NCI-H1436 treated with DMSO at 0.1 percent for 48 hours (cell line): ENCODE measurements around the gene FAR2.
"Not testable (repeated sequence)": the region's sequence is repeated elsewhere in the genome, so short reads cannot be mapped to it uniquely, and the experiment has no call there.

Experiments used
- DNase-seq: peaks from one replicate; lab custom pipeline; 2025; lab: John Stamatoyannopoulos, UW

The FAR2 gene

GRCh38 chr12:29234965-29235626 is 86.0 kb downstream of the FAR2 start:
- no peak for DNase-seq

- no peak for DNase-seq
These were observed 89.8 kb downstream of the FAR2 start for GRCh38 chr12:29238822-29239291.

DNA sequence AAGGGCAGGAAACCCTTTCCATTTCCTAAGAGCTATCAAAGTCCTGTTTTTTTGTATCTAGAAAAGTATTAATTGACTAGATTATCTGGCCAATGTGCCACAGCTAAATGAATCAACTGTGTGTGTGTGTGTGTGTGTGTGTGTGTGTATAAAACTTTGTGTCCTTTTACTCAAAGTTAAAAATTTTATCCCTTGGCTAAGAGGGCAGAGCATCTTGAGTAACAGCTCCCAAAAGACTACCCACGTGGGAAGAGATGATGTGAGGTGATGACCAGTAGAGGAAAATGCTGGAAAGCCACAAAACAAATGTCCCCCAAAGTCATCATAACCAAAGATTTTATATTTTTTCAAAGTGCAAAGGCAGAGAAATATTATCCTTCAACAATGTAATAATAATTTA is 90.3 kb downstream of the FAR2 start:
- DNase-seq: no peak

DNA sequence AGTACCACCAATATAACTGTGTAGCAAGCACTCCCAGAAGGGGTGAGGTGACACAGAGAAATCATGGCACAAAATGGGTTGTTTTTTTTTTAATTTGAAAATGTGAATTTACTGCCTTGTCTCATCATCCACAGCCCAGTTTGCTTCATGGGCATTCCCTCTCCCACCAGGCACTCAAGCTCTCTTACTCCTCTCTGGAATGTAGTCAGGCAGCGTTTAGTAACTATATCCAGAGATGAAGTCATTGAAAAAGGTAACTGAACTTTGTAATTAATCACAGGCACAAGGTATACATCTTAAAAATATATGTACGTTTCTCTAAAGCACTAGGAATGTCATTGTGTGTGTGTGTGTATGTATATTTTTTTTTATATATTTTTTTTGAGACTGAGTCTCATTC is 91.4 kb downstream of the FAR2 start:
- no peak for DNase-seq

DNA sequence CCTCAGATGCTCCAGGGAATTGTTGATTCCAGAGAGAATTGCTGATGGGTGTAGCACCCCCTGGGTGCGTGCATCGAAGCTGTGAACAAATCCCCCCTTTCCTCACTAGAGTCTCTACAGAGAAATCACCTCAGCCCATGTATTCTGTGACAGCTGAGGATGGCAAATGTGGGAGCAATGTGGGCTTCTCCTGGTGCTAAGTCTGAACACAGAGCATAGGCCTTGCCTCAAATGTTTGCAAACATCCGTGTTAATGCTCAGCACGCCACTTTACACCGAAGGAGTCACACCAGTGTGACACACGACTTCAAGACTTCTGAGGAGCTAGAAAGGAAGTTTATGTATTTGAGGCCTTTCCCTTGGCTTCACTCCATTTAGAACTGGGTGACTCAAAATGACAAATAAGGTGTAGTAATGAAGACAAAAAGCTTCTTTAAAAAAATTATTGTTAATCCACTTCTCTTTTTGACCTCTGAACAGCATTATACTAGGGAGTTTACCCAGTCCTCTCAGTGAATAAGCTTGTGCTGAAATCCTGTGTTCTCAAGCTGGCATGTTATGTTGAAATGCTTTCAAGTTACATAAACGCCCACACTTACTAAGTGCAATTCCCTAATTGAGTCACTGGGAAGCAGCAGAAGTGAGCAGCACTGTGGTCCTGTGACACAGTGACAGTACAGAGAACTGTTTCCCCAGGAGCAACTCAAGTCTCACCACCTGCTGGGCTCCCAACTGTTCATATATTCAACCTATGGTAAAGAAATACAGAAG is 92.9 kb downstream of the FAR2 start:
- DNase-seq: no peak

DNA sequence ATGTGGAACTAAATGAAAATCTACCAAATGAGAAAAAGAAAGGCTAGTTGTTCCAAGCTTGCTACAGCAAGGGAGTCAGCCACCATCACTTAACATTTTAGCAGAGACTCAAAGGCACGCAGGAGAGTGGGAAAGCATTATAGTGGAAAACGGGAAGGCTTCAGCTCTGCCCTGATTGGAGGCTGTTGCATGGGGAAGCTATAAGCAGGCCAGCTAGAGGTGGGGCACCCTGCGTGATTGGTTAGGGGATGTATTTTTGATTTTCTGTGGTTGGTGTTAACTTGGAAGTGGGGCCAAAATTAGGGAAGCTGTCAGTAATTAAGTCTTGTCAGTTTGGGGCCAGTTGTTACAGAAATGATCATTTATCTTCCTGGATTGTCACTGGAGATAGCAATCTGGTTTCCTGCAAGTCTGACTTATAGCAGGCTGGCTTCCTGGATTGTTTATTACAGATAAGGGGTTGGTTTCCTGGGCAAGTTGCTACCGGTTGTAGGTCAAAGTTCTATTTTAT is 93.9 kb downstream of the FAR2 start:
- DNase-seq: no peak

DNA sequence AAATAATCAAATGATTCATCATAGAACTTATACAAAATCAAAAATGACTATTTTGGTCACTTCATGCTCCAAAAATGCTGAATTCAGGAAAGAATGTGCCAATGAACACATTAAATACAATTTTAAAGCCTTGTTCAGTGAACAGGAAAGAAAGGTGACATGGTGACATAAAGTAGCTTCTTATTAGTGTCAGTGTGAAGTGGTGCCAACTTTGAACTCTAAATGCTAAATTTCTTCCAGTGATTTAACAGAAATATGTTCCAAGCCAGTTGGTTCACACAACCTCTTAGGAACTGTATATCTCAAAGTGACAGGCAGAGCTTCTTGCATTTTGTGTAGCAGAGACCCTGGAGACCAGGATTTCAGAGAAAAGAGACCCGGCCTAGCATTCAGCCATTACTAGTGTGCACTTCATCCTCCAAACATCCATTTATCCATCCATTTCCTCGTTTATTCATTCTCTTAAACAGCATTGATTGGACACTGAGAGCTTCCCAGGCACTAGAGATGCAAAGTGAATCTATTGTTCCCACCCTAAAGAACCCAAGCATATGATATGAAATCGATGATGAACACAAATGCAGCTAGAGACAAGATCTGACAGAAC is 95.2 kb downstream of the FAR2 start:
- no peak for DNase-seq

GRCh38 chr12:29245246-29245645 is 96.2 kb downstream of the FAR2 start:
- no peak for DNase-seq

DNA sequence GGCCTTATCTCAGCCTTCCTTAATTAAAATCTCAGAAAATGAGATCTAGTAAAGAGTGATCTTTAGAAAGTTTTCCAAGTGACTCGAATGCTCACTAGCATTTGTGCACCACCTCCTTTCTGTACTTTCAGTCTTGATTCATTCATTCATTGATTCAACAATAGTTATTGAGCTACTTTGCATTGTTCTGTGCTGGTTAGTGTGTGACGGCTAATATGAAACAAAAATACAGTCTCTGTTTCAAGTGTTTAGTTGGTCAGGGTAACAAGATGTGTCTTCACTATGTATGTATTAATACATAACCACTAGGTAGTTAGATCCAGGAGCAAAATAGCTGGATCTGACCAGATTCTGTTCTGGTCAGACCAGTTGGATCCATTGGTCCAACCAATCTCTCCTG is 100.9 kb downstream of the FAR2 start:
- no peak for DNase-seq

- no peak for DNase-seq
These were observed 105.0 kb downstream of the FAR2 start for GRCh38 chr12:29253906-29254625.

- DNase-seq: no peak
These were observed 106.0 kb downstream of the FAR2 start for GRCh38 chr12:29255042-29255441.

DNA sequence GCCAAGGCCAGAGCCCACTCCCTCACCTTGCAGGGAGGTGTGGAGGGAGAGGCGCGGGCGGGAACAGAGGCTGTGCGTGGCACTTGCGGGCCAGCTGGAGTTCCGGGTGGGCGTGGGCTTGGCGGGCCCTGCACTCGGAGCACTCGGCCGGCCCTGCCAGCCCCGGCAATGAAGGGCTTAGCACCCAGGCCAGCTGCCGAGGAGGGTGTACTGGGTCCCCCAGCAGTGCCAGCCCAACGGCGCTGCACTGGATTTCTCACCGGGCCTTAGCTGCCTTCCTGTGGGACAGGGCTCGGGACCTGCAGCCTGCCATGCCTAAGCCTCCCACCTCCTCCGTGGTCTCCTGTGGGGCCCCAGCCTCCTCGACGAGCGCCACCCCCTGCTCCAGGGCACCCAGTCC is 107.5 kb downstream of the FAR2 start:
- no peak for DNase-seq

DNA sequence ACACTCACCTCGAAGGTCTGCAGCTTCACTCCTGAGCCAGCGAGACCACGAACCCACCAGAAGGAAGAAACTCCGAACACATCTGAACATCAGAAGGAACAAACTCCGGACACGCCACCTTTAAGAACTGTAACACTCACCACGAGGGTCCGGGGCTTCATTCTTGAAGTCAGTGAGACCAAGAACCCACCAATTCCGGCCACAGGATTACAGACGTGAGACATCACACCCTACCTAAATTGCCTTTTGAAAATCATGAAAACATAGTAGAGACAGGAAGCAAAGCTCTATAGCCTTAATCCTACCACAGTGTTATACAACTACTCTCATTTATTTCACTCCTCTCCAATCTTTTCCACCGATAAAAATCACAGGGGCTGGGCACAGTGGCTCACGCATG is 108.6 kb downstream of the FAR2 start:
- not testable (repeated sequence) for DNase-seq

DNA sequence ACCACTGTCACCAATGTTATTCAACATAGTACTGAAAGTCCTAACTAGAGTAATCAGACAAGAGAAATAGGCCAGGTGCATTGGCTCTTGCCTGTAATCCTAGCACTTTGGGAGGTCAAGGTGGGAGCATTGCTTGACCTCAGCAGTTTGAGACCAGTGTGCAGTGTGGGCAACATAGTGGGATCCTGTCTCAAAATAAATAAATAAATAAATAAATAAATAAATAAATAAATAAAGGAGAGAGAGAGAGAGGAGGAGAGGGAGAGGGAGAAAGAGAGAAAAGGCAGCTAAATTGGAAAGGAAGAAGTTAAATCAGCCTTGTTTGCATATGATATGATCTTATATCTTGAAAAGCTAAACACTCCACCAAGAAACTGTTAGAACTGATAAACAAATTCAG is 115.3 kb downstream of the FAR2 start:
- DNase-seq: no peak

GRCh38 chr12:29269706-29270408 is 120.8 kb downstream of the FAR2 start:
- no peak for DNase-seq

- DNase-seq: no peak
These were observed 121.4 kb downstream of the FAR2 start for GRCh38 chr12:29270446-29270845.

DNA sequence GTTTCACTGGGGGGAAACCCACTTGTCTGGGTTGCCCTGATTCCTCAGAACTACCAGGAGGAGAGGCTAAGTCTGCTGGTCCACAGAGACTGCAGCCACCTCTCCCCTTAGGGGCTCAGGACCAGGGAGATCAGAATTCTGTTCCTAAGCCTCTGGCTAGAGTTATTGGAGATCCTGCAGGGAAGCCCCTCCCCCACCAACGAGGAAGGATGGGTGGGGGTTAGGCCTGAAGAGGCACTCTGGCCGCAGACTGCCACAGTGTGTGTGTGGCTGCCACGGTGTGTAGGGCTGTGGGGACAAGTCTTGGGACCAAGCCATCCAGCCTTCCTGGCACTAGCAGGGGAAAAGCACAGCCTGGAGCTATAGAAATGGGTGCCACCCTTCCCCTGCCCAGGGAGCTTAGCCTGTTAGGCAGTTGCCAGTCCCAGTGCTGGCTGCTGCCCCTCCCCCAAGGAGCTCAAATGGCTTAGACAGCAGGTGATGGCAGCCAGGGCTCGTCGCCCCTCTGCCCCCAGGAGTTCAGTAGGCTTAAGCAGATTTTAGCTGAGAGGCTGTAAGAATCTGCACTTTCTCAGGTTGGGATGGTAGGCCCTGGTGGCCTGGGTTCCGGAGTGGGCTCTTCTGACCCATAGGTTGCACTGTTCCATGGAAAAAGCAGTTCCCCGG is 124.2 kb downstream of the FAR2 start:
- no peak for DNase-seq

DNA sequence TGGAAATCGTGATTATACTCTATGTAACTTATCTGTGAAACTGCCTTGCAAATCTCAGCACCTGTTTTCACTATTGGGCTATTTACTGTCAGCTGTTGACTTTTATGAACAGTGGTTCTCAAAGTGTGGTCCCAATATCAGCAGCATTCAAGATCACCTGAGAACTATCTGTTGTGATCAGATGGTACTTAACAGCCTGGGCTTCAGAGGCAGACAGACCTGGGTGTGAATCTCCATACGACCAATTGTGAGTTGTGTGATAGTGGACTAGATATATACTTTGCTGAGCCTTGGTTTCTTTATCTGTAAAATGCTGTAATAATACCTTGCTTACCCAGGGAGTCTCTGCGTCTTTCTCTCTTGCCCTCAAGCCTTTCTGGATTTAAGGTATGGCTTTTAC is 126.8 kb downstream of the FAR2 start:
- no peak for DNase-seq

DNA sequence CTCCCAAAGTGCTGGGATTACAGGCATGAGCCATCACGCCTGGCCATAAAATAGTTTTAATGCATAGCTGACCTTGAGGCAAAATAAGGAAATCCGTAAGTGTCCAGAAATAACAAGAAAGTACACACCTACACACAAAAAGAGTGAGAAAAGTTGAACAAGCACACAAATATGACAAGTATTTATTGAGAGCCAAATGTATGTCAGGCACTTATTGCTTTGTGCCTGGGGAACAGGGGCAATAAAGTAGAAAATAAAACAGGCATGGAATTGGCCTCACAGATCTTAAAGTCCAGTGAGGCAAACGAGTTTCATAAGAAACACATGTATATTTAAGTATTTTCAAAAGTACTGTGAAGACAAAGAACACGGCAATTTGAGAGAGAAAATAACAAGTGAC is 128.2 kb downstream of the FAR2 start:
- no peak for DNase-seq

- no peak for DNase-seq
These were observed 129.8 kb downstream of the FAR2 start for GRCh38 chr12:29278673-29279420.
